Right atrium auricular region (tissue), 2 donors: Measurements from ENCODE around the gene TRIM66. TPM values are rescaled to one million over a fixed set of nuclear protein-coding genes. Genes with fewer than 3 reads are reported as not detected.

ENCODE experiments used
- DNase-seq: peaks from one replicate; pipeline ENCODE4 v3.0.0-alpha.2; 2019; ENCODE audit warnings: low spot score
- H3K27ac ChIP-seq, 2 donors: fragments of 200-600 bp; sonication (generic); 1 replicate in 1 of 2; 2 replicates in 1 of 2; pipeline ENCODE4 v1.5.1; 2016 to 2019
- H3K27me3 ChIP-seq, 2 donors: fragments of 200-600 bp; sonication (generic); one replicate each; pipeline versions ENCODE4 v1.5.1 to v1.6.0; 2017 to 2019
- H3K36me3 ChIP-seq: fragments of 200-600 bp; sonication (generic); one replicate; pipeline ENCODE4 v1.5.1; 2016
- H3K4me1 ChIP-seq, 2 donors: fragments of 200-600 bp; sonication (generic); one replicate each; pipeline versions ENCODE4 v1.5.1 to v1.6.0; 2017 to 2019
- H3K4me3 ChIP-seq, 2 donors: fragments of 200-600 bp; sonication (generic); 1 replicate in 1 of 2; 2 replicates in 1 of 2; pipeline ENCODE4 v1.5.1; 2017 to 2019; ENCODE audit warnings: mild to moderate bottlenecking in 1 of 2, moderate library complexity in 1 of 2
- H3K9me3 ChIP-seq, 2 donors: fragments of 200-600 bp; sonication (generic); one replicate each; pipeline ENCODE4 v1.5.1; 2019
- CTCF ChIP-seq, 2 donors: fragments of 200-600 bp; sonication (generic); IDR thresholded peaks; one replicate each; pipeline ENCODE4 v1.5.1; 2019; ENCODE audit warnings: antibody characterized with exemption in 2 of 2
- total RNA-seq, 2 donors: library from RNA; depleted of rRNA; stranded (reverse); fragments of >200 nt; gene quantifications; one replicate each; pipeline ENCODE4 v1.1.0, GENCODE V29; 2016

Gene TRIM66
- total RNA-seq, 2 donors from 2014 or later, result 0.56 to 3.7 TPM

- no peak for DNase-seq
- TF ChIP-seq CTCF (IDR thresholded peaks at IDR 0.05), result no peak
- Histone ChIP-seq H3K9me3 (no peaks in the 10 kb centered on the region), H3K36me3 (peaks cover 27% of the 10 kb centered on the region), H3K27ac (peak overlapping the region; percentile 83 to 94), H3K4me3 (no peak overlapping the region), H3K27me3 (no peaks in the 10 kb centered on the region), H3K4me1 (peaks cover 0 to 76% of the 10 kb centered on the region in 2 donors)
Measured at GRCh38 chr11:8721609-8722500, 39.4 kb upstream of the TRIM66 start.

GRCh38 chr11:8720868-8721608 lies 38.6 kb upstream of the TRIM66 start:
- H3K9me3 ChIP-seq, result no peaks in the 10 kb centered on the region
- no peak for TF ChIP-seq CTCF (IDR thresholded peaks at IDR 0.05)
- H3K4me3 ChIP-seq, result no peak overlapping the region
- H3K27me3 ChIP-seq, result no peaks in the 10 kb centered on the region
- H3K27ac ChIP-seq, result peak overlapping the region; percentile 83 to 94
- H3K4me1 ChIP-seq, result peaks cover 0 to 79% of the 10 kb centered on the region in 2 donors
- DNase-seq, result no peak
- H3K36me3 ChIP-seq, result peaks cover 24% of the 10 kb centered on the region

- no peaks in the 10 kb centered on the region for H3K9me3 ChIP-seq
- H3K4me1 ChIP-seq, result peaks cover 0 to 86% of the 10 kb centered on the region in 2 donors
- no peak overlapping the region for H3K4me3 ChIP-seq
- H3K27me3 ChIP-seq, result no peaks in the 10 kb centered on the region
- no peak for DNase-seq
- TF ChIP-seq CTCF (IDR thresholded peaks at IDR 0.05), result no peak
- peaks cover 23% of the 10 kb centered on the region for H3K36me3 ChIP-seq
- H3K27ac ChIP-seq, result peak overlapping the region; percentile 83 to 94
Measured at GRCh38 chr11:8720352-8720751, 37.9 kb upstream of the TRIM66 start.

GRCh38 chr11:8719721-8720120 lies 37.3 kb upstream of the TRIM66 start:
- Histone ChIP-seq H3K4me3 (no peak overlapping the region), H3K36me3 (peaks cover 21% of the 10 kb centered on the region), H3K27me3 (no peaks in the 10 kb centered on the region), H3K27ac (peak overlapping the region; percentile 83 to 94), H3K9me3 (no peaks in the 10 kb centered on the region), H3K4me1 (peaks cover 0 to 92% of the 10 kb centered on the region in 2 donors)
- TF ChIP-seq CTCF (IDR thresholded peaks at IDR 0.05), result no peak
- no peak for DNase-seq

GRCh38 chr11:8719211-8719649 lies 36.8 kb upstream of the TRIM66 start:
- H3K9me3 ChIP-seq, result no peaks in the 10 kb centered on the region
- H3K36me3 ChIP-seq, result peaks cover 21% of the 10 kb centered on the region
- TF ChIP-seq CTCF (IDR thresholded peaks at IDR 0.05), result no peak
- H3K4me3 ChIP-seq, result no peak overlapping the region
- no peaks in the 10 kb centered on the region for H3K27me3 ChIP-seq
- peak; percentile 83 for DNase-seq
- peaks cover 0 to 97% of the 10 kb centered on the region in 2 donors for H3K4me1 ChIP-seq
- peak overlapping the region; percentile 83 to 94 for H3K27ac ChIP-seq
